WERI-Rb-1 (cell line): ENCODE data around the gene B4GALT5.

Source experiments
- DNase-seq: peaks from one replicate; pipeline ENCODE4 v3.0.0-alpha.2; 2020
- H3K27ac ChIP-seq: fragments of 250-450 bp; sonication (Bioruptor Pico); 2 replicates; pipeline ENCODE4 v1.5.1; 2020; ENCODE audit warnings: mild to moderate bottlenecking, moderate library complexity
- H3K27me3 ChIP-seq: fragments of 250-450 bp; sonication (Bioruptor Pico); 2 replicates; pipeline ENCODE4 v1.5.1; 2021; ENCODE audit warnings: mild to moderate bottlenecking, low read depth, moderate library complexity; ENCODE audit not compliant: insufficient read depth, severe bottlenecking
- H3K36me3 ChIP-seq: fragments of 250-450 bp; sonication (Bioruptor Pico); 2 replicates; pipeline ENCODE4 v1.5.1; 2020; ENCODE audit warnings: mild to moderate bottlenecking, moderate library complexity
- H3K4me3 ChIP-seq: 2 replicates; pipeline ENCODE4 v1.5.1; 2011; ENCODE audit warnings: low read depth, mild to moderate bottlenecking, control low read depth, low read length
- H3K9me3 ChIP-seq: fragments of 250-450 bp; sonication (Bioruptor Pico); 2 replicates; pipeline ENCODE4 v1.5.1; 2021; ENCODE audit warnings: mild to moderate bottlenecking, moderate library complexity; ENCODE audit not compliant: severe bottlenecking
- CTCF ChIP-seq: IDR thresholded peaks from 2 replicates; pipeline ENCODE4 v1.5.1; 2011; ENCODE audit warnings: low read depth, mild to moderate bottlenecking, control low read depth, inconsistent platforms, low read length

The B4GALT5 gene

DNA sequence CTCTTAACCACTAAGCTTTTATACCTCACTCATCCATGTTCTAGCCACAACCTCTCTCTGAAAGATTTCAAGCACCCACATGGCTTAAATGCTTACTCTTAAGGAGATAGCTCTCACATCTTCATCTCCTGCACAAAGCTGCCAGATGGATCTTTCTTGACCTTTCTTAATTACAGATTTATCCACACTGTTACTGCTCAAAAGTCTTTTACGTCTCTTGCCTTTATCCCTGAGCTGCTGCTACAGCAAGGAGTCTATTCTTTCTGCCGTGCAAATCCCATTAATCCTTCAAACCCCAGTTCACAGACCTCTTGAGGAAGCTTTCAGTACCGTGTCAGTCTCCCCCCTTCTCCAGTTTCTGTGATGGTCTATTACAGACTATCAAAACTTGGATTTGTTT is 54.6 kb downstream of the B4GALT5 start:
- Histone ChIP-seq H3K27ac (peak overlapping the region; percentile 44), H3K4me3 (peak overlapping the region; percentile 8; the same call in 1 of the 2 replicates)
- no peak for TF ChIP-seq CTCF

DNA sequence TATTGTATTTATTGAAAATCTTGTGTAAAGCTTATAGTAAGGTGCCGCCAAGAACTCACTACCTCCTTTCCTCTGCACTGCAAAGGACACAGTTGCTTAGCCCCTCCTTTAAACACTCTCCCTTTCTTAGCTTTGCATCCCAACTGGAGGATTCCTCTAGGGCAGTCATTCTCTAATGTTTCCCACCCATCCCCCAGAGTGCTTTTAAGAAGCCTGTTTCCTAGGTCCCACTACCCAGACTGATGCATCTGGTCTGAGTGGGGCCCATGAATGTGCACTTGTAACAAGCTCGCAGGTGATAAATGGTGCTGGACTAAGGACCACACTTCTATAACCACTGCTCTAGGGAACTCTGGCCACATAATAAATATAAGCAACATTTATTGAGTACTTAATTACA is 55.2 kb downstream of the B4GALT5 start:
- Histone ChIP-seq H3K36me3 (peaks cover 23% of the 10 kb centered on the region), H3K27me3 (no peaks in the 10 kb centered on the region), H3K27ac (peak overlapping the region; percentile 32), H3K4me3 (no peak overlapping the region), H3K9me3 (no peaks in the 10 kb centered on the region)
- no peak for TF ChIP-seq CTCF
- DNase-seq: peak; percentile 49

More for the DNA sequence above, 54.6 kb downstream of the B4GALT5 start:
- DNase-seq: peak; percentile 69
- Histone ChIP-seq H3K27me3 (no peaks in the 10 kb centered on the region), H3K36me3 (peaks cover 18% of the 10 kb centered on the region), H3K9me3 (no peaks in the 10 kb centered on the region)

DNA sequence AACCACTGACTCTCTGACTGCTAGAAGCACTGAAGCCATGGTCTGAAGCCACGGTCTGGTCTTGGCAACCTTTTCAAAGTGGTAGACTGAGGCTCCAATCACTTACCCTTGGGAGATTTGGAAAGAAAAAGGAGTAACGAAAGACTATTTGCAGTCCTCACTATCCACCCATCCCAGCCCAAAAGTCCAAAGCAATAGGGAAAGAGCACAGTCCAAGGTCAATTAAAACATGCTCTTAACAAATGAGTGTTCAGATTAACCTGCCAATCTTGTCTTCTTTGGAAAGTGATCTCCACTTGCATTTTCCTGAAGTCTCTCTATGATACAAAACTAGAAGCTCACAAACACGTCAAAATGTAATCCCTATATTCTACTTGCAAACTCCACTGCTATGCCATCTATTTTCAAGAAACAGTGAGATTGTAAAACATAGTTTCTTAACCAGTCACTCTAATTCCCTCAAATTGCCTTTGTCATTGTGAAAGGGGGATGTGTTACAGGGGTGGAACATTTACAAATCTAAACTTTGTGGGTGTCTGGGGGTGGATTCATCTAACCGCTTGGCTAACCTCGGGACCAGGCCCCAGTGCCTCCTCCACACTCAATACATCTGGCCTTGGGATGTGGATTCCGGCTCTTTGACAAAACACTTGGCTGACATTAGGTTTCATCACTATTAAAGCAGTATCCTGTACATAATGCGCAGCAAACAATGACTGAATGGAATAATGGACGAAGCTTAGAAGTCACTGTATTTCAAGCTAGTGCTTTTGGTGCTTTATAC is 56.4 kb downstream of the B4GALT5 start:
- no peak overlapping the region for H3K4me3 ChIP-seq
- H3K9me3 ChIP-seq: no peaks in the 10 kb centered on the region
- no peak for DNase-seq
- H3K27me3 ChIP-seq: no peaks in the 10 kb centered on the region
- no peak overlapping the region for H3K27ac ChIP-seq
- H3K36me3 ChIP-seq: peaks cover 34% of the 10 kb centered on the region
- no peak for TF ChIP-seq CTCF

GRCh38 chr20:49656304-49656703 is 57.4 kb downstream of the B4GALT5 start:
- TF ChIP-seq CTCF: no peak
- Histone ChIP-seq H3K27ac (no peak overlapping the region), H3K36me3 (peaks cover 34% of the 10 kb centered on the region), H3K27me3 (no peaks in the 10 kb centered on the region), H3K4me3 (no peak overlapping the region), H3K9me3 (no peaks in the 10 kb centered on the region)
- no peak for DNase-seq

DNA sequence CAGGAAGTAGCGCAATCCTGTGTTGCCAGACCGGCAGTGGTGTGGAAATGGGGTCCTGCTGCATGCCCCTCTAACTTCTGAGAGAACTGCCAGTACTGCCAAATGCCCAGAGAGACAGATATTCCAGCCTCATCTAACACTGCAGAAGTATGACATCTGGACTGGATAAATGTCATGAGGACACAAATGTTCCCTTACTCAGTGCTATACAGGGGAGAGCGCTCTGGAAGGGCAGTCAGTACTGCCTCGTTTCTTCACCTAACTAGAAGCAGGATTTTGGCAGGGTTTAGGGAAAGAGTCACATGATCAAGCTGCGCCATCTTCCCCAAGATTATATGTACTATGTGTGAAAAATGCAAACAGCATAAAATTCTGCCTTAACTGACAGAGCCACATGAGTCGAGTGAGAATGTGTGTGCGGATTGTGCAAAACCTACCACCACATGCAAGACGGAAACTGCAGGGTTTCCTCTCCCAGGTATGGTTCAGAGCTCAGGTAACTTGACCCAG is 59.7 kb downstream of the B4GALT5 start:
- H3K9me3 ChIP-seq: no peaks in the 10 kb centered on the region
- no peaks in the 10 kb centered on the region for H3K27me3 ChIP-seq
- no peak for DNase-seq
- peaks cover 39% of the 10 kb centered on the region for H3K36me3 ChIP-seq
- H3K27ac ChIP-seq: no peak overlapping the region
- H3K4me3 ChIP-seq: no peak overlapping the region
- no peak for TF ChIP-seq CTCF
